NCI-H146 (cell line): ENCODE measurements around the gene LRRC75B.
"Not testable (repeated sequence)": the region's sequence is repeated elsewhere in the genome, so short reads cannot be mapped to it uniquely, and the experiment has no call there.

Source experiments
- DNase-seq: peaks from one replicate; lab custom pipeline; 2025; lab: John Stamatoyannopoulos, UW

LRRC75B gene

DNA sequence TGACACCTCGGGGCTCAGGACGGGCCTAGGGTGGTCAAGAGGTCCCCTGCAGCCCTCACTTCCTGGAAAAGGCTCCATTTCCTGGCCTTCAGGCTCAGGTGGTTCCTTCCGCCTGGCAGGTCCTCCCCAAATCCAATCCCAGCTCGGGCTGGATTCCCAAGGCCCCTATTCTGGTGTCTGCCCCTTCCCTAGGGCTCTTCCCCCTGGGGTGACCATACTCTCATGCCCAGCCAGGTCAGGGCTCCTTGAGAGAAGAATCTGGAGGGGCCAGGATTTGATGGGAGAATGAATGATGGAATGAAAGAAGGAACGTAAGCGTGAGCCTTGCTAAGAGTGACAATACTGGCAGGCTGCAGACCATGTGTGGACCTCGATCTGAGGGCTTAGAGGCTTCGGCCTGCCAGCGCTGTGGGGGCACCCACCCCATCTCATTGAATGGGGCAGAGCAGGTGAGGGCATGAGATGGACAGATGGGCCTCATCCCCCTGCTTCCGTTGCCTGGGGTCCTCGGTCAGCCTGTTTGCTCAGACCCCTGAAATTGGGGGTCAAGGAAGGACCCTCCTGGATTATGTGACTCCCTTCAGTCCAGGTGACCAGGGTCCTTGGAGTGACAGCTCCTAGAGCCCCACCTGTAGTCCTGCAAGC lies 9.4 kb upstream of the LRRC75B start:
- DNase-seq, result not testable (repeated sequence)

DNA sequence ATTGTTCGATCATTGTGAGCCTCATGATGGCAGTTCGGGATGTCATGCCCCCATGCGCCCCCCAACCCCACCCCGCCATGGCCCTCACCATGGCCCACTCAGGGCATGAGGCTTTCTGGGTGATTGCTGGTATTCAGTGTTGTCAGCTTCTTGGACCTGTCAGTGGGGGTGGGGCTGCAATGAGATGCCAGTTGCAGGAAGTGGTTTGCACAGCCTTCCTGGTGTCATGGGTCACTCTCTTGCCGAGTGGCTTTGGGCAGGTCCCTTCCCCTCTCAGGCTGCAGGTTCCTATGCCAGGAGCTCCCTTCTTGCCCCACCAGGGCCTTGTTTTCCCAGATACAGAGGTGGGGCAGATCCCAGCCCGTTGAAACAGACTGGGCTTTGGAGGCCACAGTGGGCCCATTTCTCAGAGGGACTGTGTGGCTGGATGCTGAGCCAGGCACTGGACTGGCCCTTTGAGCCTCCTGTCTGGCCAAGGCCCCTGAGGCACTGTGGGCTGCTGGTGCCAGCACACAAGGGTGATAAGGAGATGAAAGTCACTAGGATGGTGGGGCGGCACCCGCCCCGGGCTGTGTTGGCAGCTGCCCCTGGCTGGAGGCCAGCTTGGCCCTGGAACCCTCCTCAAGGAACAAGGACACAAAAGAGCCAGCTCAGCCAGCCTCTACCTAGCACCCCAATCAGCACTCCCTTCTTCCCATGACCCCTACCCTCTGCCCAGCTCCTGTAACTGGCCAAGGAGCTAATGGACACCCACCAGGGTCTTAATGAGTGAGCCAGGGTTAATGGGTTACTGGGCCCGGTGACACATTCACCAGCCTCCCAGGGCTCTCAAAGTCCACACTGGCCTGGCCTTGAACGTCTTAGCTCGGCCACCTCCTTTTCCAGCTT lies 8.6 kb upstream of the LRRC75B start:
- DNase-seq, result no peak

DNA sequence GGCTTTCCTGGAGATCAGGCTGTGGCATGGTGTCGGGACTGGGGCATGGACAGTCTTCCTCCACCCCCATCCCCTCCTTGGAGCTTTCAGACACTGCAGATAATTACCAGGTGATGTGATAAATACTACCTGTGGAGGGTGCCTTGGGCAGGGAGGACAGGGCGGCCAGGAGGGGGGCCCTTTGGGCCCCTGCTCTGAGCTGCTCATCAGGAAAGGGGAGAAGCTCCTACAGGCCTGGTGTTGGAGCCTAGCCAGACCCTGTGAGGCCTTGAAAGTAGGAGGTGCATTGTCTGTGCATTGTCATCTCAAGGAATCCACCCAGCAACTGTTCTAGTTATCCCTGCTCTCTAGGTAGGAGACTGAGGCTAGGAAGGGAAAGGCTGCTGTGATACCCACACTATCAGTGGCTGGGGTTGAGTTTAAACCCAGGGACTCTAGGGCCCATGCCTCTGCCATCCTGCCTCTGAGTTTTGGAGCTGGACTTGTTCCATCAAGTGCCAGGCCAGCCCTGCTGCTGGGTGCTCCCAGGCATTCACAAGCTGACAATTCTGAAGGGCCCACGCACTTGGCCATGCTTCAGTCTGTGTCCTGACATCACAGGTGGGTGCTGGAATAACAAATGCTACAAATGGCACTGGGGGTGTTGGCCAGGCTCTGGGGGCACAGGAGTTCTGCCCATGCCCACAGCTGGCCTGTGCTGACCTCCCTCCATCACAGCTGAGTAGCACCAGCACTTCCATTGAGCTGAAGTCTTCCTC lies 7.3 kb upstream of the LRRC75B start:
- DNase-seq, result not testable (repeated sequence)

DNA sequence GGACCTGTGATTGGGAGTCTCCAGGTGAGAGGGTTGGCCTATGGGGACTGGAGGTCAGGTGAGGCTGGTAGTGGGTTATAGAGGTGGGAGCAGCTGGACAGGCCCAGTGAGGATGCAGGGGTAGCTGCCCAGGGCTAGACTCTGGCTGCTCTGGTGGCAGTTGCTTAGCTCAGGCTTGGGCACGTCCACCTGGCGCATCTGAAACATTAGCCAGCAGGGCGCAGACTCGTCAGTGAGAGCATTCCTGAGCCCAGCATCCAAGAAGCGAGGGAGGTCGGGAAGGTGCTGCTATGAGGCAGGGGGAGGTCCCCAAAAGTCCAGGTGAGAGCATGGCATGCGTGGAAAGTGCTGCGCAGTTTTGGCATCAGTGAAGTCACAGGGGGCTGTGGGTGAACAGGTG lies 6.6 kb upstream of the LRRC75B start:
- no peak for DNase-seq

DNA sequence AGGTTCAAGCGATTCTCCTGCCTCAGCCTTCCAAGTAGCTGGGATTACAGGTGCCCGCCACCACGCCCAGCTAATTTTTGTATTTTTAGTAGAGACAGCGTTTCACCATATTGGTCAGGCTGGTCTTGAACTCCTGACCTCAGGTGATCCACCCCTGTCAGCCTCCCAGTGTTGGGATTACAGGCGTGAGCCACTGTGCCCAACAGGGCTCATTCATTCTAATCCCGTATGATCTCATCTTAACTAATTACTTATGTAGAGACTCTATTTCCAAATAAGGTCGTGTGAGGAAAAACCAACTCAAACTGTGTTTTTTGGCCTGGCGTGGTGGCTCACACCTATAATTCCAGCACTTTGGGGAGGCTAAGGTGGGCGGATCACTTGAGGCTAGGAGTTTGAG lies 4.2 kb upstream of the LRRC75B start:
- not testable (repeated sequence) for DNase-seq

DNA sequence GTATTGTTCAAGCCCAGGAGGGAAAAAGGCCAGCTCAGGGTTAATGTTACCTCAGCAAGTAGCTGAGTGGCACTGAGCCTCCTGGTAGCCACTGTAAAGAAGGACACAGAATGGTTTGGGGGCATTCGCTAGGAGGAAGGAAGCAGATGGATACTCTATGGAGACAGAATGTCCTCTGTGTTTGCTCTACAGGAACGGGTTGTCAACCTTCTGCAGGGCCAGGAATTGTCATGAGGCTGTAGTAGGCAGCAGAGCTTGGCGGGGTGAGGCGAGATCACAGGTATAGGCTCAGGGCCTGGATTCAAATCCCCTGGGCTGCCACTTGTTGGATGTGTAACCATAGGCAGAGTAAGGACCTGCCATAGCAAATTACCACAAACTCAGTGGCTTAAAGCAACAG lies 3.0 kb upstream of the LRRC75B start:
- DNase-seq, result no peak

DNA sequence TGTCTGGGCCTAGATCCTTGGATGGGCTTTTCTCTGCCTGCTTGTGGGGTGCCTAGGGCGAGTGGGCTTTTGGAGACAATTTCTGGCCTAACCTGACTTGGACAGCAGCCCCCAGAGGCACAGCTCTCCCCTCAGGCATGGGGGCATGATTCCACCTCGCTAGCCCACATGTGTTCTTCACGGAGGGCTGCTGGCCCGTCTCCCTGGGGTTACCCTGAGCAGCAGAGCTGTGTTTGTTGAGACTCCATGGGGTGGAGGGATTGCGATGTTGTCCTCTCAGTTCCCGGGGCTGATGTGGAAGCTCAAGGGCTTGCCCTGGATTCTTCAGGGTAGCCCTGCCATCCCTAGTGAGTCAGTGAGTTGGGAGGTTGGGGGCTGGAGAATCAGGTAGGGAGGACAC lies 2.4 kb upstream of the LRRC75B start:
- no peak for DNase-seq

DNA sequence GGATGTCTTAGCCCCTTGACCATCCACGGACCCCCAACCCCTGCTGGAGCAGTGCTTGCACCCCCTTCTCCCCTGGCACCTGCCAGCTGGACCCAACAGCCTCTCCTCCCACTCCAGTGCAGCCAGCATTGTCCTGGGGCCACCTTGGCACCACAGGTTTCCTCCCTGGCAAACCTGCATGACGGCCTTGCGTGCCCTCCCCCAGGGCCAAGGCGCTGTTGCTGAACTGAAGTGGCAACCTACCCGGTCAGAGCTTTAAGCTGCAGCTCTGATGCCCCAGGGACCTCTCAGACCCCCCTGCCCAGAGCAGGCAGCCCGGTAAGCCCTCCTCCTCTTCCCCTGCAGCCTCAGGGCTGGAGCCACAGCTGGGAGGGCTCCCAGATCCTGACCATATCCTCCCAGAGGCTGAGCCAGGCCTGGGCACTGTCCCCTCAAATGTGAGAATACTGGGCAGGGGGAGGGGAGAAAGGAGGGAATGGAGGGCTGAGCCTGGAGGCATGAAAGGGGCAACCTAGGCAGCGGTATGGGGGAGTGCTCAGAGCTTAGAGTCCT lies 1.8 kb upstream of the LRRC75B start:
- DNase-seq, result no peak

DNA sequence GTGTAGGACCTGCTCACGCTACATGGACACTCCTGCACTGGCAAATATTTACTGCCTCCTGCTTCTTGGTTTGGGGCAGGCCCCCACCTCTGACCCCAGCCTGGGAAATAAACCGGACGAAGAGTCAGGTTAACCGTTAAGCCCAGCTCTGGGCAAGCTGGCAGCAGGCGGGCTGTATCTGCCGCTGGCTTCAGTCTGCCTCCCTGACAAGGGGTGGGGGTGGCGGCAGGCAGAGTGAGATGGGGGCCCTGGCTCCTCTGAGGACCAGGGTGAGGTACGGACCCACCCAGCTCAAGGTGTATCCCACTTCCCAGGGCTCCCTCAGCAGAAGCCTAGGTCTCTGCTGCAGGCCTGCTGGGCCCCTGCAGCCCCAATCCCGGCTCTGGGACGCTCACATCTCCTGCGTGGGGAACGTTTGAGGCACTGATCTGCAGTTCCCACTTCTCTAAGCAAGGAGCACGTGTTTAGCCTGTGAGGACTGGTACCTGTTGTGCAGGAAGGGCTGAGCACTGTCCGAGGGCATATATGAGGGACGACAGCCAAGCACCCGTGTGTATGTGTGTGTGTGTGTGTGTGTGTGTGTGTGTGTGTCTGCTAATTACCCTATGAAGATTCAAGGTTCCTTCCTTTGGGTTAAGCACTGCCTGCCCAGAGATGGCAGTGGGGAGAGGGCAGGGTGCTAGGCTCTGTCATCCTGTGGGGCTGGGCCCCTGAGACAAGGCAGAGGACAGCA lies 1.1 kb upstream of the LRRC75B start:
- DNase-seq, result no peak

DNA sequence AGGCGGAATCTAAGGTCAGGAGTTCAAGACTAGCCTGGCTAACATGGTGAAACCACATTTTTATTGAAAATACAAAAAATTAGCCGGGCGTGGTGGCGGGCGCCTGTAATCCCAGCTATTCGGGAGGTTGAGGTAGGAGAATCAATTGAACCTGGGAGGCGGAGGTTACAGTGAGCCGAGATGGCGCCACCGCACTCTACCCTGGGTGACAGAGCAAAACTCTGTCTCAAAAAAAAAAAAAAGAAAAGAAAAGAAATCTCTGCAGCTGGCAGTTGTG lies 624 bp upstream of the LRRC75B start:
- not testable (repeated sequence) for DNase-seq

DNA sequence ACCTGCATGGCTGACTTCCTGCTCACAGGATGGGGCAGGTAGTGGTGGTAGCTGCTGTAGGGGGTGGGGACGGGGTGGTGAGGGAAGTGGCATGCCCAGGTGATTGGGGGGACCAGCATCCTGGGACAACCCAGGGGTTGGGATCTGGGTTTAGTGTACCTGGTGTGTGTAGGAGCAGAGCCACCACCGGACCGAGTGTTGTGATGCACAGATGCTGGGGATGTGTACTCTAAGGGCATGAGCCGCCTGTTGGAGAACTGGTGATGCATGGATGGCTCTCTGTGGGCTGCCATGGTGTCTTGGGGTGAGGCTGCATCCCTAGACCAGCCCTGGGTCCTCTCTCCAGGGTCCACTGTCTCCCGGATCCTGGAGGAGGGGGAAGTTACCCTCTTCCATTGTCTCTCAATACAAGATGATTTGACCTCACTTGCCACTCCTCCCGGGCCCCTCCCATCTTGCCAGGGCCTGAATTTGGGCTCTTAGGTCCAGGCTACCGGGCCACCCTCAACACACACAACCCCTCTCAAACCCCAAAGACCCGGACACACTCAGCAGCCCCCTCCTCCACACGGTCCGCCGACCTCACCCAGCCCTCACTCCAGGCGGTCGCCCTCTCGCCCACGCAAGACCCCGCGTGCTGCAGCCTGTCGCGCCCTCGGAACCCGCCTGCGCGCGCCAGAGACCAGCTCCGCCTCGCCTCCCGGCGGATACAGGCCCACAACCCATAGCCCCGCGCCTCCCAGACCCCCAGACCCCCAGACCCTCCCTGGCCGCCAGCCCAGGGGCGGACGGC lies 619 bp downstream of the LRRC75B start:
- DNase-seq, result peak; percentile 47

DNA sequence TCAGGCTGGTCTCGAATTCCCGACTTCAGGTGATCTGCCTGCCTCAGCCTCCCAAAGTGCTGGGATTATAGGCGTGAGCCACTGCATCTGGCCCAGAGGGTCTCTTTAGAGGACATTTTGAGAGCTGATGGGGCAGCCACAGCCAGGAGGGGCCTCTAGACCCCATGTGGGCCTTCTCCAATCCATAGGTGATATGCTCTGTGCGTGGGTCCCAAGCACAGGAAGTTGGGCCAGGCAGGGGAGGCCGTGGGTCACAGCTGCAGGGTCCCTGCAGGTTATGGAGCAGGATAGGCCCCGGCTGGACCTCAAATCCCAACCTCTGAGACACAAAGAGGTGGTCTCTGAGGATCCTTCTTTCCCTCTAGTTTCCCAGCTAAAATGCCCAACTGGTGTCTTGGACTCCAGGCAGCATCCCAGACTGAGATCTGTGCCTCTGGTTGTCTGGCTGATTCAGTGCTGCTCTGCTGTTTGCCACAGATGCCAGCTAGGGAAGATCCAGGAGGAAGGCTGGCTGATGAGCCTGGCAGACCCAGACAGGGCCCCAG lies 1.5 kb downstream of the LRRC75B start:
- DNase-seq, result no peak

DNA sequence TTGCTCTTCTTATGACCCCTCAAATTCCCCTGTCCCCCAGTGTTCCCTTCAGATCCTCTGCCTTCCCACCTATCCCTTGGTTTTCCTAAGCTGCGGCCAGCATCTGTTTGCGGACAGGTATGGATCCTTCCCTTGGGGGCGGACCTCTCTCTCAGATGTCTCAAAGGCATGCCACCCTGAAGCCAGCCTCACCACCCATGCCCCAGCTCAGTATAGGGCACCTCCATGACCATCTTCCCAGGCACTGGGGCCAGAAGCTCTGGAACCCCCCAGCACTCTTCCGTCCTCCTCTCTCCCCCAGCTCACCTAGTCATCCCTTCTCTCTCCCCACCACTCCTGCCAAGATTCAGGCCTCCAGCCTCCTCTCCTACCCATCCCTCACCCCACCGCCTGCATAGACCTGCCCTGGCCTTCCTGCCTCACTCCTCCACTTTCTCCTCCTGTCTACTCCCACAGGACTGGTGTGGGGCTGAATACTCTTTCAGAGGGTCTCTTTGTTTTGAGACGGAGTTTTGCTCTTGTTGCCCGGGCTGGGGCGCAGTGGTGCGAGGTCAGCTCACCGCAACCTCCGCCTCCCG lies 2.2 kb downstream of the LRRC75B start:
- no peak for DNase-seq

DNA sequence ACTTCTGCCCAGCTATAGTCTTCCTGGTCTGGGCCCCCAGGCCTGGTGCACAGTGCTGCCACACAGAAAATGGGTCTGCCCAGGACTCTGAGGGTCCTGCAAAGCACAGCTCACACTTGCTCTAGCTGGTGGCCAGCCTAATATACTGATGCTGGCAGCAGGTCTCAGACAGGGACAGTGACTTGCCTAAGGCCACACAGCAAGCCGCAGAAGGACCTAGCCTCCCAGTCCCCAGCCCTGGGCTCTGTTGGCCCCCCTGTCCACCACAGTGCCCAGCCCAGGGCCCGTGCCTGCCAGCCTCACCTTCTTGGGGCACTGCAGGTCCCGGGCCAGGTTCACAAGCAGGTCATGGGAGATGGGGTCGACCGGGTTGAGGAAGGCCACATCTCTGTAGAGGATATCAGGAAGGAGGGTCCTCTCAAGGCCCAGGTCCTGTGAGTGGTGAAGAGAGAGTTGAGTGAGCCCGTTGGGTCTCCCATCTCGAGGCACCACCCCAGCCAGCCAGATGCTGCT lies 3.3 kb downstream of the LRRC75B start:
- no peak for DNase-seq

DNA sequence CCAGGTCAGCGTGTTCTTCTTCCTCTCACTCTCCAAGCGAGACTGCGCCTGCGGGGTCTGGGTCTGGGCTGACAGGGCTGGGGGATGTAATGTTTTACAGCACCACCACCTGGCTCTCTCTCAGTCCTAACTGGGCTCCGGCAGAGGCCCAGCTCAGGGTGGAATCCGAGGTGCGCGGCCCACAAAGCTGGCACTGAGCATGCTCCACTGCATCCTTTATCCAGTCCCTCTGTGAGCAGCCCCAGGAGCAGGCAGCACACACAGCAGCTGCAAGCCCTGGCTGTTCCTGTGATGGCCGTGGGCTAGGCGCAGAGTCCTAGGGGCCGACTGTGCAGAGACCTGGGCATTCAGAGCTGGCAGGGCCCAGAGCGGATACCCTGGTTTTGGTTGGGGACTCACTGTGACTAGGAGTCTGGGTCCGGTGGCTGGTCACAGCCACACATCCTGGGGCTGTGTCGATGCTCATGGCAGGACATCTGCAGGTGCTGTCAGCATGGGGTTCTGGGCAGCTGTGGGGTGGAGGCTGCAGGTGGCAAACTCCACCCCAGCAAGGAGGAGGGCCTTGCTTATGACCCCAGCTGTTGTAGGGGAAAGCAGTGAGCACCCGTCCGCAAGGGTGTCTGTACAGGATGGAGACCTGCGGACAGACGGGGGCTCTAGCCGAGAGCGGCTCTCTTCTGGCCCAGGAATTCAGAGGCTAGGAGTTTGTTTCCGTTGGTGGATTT lies 4.0 kb downstream of the LRRC75B start:
- peak; percentile 25 for DNase-seq

DNA sequence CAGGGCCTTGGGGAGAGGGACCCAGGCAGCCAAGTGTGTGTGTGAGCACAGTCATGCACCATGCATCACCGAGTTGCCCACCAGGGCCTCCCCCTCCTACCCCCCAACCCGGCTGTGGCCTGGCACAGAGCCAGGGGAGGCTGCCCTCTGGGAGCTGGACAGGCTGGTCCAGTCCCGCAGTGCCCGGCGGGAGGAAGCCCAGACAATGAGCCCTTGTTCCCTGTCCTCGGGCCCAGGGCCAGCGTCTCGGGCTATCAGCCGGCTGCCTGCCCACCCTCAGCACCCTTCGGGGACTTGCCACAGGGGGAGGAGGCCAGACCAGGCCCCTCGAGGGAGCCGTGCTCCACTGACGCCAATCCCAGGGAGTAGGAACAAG lies 4.5 kb downstream of the LRRC75B start:
- DNase-seq, result no peak

DNA sequence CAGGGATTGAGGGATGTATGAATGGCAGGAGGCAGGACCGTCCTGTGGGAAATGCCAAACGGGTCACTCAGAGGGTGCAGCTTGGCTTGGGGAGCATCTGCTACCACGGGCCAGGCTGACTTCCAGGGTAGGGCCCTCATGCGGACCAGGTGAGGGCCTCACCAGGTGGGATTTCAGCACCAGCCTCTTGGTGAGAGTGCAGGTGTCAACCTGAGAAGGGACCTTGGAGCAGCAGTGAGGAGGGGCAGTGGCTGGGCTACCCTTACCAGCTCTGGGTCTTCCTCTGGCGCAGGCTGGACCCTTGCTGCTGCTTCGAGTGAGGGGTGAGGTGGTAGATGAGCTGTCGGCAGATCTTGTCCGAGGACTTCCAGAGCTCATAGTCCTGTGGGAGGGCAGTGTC lies 4.9 kb downstream of the LRRC75B start:
- DNase-seq, result no peak

DNA sequence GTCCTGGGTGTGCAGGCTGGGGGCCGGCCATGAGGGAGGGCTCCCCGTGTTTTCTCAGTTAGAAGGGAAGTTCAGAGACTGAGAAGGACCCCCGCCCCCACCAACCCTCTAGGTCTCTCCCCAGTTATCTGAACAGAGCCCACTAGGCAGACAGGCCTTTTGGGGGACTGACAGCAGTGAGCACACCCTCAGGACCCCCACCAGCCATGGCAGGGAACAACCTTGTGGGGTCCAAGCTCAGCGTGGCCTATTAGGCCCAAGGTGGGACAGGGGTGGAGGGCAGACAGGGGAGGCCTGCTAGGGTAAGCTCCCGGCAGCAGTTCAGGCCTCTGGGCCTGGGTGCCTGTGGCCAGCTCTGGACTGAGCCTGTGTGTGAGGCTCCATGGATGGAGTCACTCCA lies 5.6 kb downstream of the LRRC75B start:
- no peak for DNase-seq

DNA sequence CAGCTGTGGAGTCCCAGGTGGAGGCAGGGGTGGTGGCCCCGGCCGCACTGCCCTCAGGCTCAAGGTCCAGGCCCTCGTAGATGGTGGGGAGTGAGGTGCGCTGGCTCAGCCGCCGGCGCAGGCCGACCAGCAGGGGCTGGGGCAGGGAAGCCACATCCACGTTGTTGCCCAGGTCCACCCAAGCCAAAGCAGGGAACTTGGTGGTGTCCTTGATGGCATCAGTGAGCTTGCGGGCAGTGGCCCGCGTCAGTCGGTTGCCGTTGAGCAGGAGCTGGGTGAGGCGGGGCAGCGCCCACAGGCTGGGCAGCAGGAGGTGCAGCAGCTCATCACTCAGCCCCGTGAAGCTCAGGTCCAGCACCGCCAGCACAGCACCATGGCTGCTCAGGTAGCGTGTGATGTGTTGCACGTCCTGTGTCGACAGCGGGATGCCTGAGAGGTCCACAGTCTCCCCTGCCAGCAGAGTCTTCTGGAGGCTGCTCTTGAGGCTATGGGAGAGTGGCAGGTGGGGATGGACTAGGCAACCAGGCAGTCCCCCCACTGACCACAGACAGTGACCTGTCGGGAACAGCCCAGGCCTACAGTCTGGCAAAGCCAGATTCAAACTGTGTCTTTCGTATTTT lies 6.8 kb downstream of the LRRC75B start:
- DNase-seq, result no peak
